Endothelial cell of umbilical vein (primary cell): Measurements from ENCODE around the gene SMARCA2. TPM values are rescaled to one million over a fixed set of nuclear protein-coding genes. Genes with fewer than 3 reads are reported as not detected.

ENCODE experiments used
- BruUV-seq: library from RNA; stranded (reverse); fragments of 400-500 nt; replicated peaks from 2 replicates; lab custom pipeline; 2021; lab: Mats Ljungman, UMichigan
- CTCF ChIA-PET: fragments of 300-600, 350-600 bp; sonication (Branson Sonifier 250); formaldehyde crosslinking; loops from one replicate; lab custom pipeline; 2021; ENCODE audit warnings: antibody characterized with exemption, inconsistent platforms; lab: Charles Lee
- POLR2A ChIA-PET: fragments of 300-600, 350-600 bp; sonication (Branson Sonifier 250); formaldehyde crosslinking; loops from one replicate; lab custom pipeline; 2021; ENCODE audit warnings: antibody characterized with exemption, inconsistent platforms; lab: Charles Lee
- DNase-seq: peaks from one replicate; pipeline ENCODE4 v3.0.0-alpha.2; 2011; ENCODE audit warnings: low read depth, low spot score
- FAIRE-seq: peaks from 2 replicates; lab custom pipeline; 2011; peaks lifted over from hg19 to GRCh38; lab: Jason Lieb, UNC
- H2AFZ ChIP-seq: 2 replicates; pipeline ENCODE4 v1.6.0; 2012; ENCODE audit warnings: low read depth, low read length, control low read depth, inconsistent platforms
- H3K27ac ChIP-seq: 2 replicates; pipeline ENCODE4 v1.5.1; 2011; ENCODE audit warnings: low read depth, mild to moderate bottlenecking, control low read depth, low read length, moderate library complexity; ENCODE audit not compliant: insufficient read depth
- H3K27me3 ChIP-seq, 2 experiments: 2 replicates each; pipeline versions ENCODE4 v1.6.0 to v1.6.1; 2011; ENCODE audit warnings: low read length in 2 of 2, mixed read lengths in 1 of 2; ENCODE audit not compliant: control insufficient read depth in 2 of 2, insufficient read depth in 2 of 2
- H3K36me3 ChIP-seq, 2 experiments: 2 replicates in 1 of 2; 3 replicates in 1 of 2; pipeline ENCODE4 v1.5.1; 2011; ENCODE audit warnings: low read length in 2 of 2, mild to moderate bottlenecking in 1 of 2, moderate library complexity in 1 of 2; ENCODE audit not compliant: control insufficient read depth in 2 of 2, insufficient read depth in 2 of 2; ENCODE audit errors: extremely low read depth in 1 of 2
- H3K4me1 ChIP-seq: 3 replicates; pipeline ENCODE4 v1.5.1; 2011; ENCODE audit warnings: mild to moderate bottlenecking, low read length; ENCODE audit not compliant: control insufficient read depth, insufficient read depth; ENCODE audit errors: extremely low read depth
- H3K4me2 ChIP-seq: 2 replicates; pipeline ENCODE4 v1.6.1; 2011; ENCODE audit warnings: low read length, control low read depth, mixed read lengths; ENCODE audit not compliant: insufficient read depth
- H3K4me3 ChIP-seq, 3 experiments: fragments of 200-600 bp in 1 of 3; sonication (generic), shearing (Covaris generic) in 1 of 3; replicated peaks in 1 of 3; 2 replicates each; pipeline ENCODE4 v1.5.1; 2011 to 2016; ENCODE audit warnings: control low read depth in 3 of 3, low read length in 3 of 3, mild to moderate bottlenecking in 2 of 3, inconsistent platforms in 1 of 3, low read depth in 1 of 3, moderate library complexity in 1 of 3; ENCODE audit not compliant: insufficient read depth in 1 of 3
- H3K79me2 ChIP-seq: 2 replicates; pipeline ENCODE4 v1.6.0; 2012; ENCODE audit warnings: low read length, inconsistent platforms; ENCODE audit not compliant: control insufficient read depth, insufficient read depth
- H3K9ac ChIP-seq: replicated peaks from 2 replicates; pipeline ENCODE3; 2011; ENCODE audit warnings: low read length, control low read depth; ENCODE audit not compliant: insufficient read depth; ENCODE audit errors: extremely low read depth
- H3K9me1 ChIP-seq: replicated peaks from 3 replicates; pipeline ENCODE4 v1.6.0; 2011; ENCODE audit warnings: mild to moderate bottlenecking, low read length; ENCODE audit not compliant: control insufficient read depth, insufficient read depth; ENCODE audit errors: extremely low read depth
- H3K9me3 ChIP-seq: replicated peaks from 2 replicates; pipeline ENCODE4 v1.5.1; 2012; ENCODE audit warnings: low read length, inconsistent platforms; ENCODE audit not compliant: control insufficient read depth, insufficient read depth
- H4K20me1 ChIP-seq: replicated peaks from 2 replicates; pipeline ENCODE3; 2011; ENCODE audit warnings: mild to moderate bottlenecking, low read length; ENCODE audit not compliant: control insufficient read depth, insufficient read depth; ENCODE audit errors: extremely low read depth
- EZH2 ChIP-seq: IDR thresholded peaks from 2 replicates; pipeline ENCODE4 v1.6.1; 2012; ENCODE audit warnings: borderline replicate concordance, low read depth, mild to moderate bottlenecking, moderate library complexity, low read length, inconsistent platforms; ENCODE audit not compliant: severe bottlenecking
- FOS ChIP-seq: IDR thresholded peaks from 2 replicates; pipeline ENCODE4 v1.6.1; 2011; ENCODE audit warnings: mild to moderate bottlenecking, low read length, moderate library complexity, borderline replicate concordance; ENCODE audit not compliant: insufficient read depth
- GATA2 ChIP-seq: IDR thresholded peaks from 2 replicates; pipeline ENCODE4 v1.7.0; 2011; ENCODE audit warnings: low read depth, mild to moderate bottlenecking, moderate library complexity, mixed read lengths, low read length; ENCODE audit not compliant: insufficient read length, insufficient read depth
- JUN ChIP-seq: IDR thresholded peaks from 2 replicates; pipeline ENCODE4 v1.6.1; 2011; ENCODE audit warnings: borderline replicate concordance, low read depth; ENCODE audit not compliant: insufficient read length, insufficient read depth
- MAX ChIP-seq: IDR thresholded peaks from 2 replicates; pipeline ENCODE4 v1.6.1; 2011; ENCODE audit not compliant: insufficient read depth, insufficient read length
- MYC ChIP-seq: IDR thresholded peaks from one replicate; pipeline ENCODE4 v1.6.1; 2011; ENCODE audit warnings: mild to moderate bottlenecking, low read depth, low read length
- POLR2A ChIP-seq: IDR thresholded peaks from 2 replicates; pipeline ENCODE4 v1.6.1; 2012; ENCODE audit warnings: low read depth, mild to moderate bottlenecking, control low read depth, low read length
- POLR2AphosphoS5 ChIP-seq: IDR thresholded peaks from 2 replicates; pipeline ENCODE4 v1.6.1; 2012; ENCODE audit warnings: low read depth, mild to moderate bottlenecking, control low read depth, low read length, moderate library complexity; ENCODE audit not compliant: insufficient read depth
- dilution Hi-C: fragments of 300-500 bp; cut with MboI; formaldehyde crosslinking; loops from one replicate; pipeline ENCODE4 v1.15.0; 2019; ENCODE audit warnings: low sequenced_read_pairs; ENCODE audit not compliant: extremely low pct_ligation_motif_present
- intact Hi-C: fragments of 100-400 bp; cut with micrococcal nuclease; formaldehyde crosslinking; loops from one replicate; pipeline ENCODE4 v1.10.0; 2022
- polyA plus RNA-seq, 4 experiments: library from polyadenylated mRNA; depleted of rRNA in 3 of 4; stranded (reverse) in 3 of 4; unstranded in 1 of 4; fragments of >200 nt; gene quantifications; 2 replicates each; pipeline versions ENCODE4 v1.2.1 to v1.2.3, GENCODE V29; 2011 to 2012; ENCODE audit warnings: missing spikeins in 1 of 4
- total RNA-seq: library from RNA; stranded (reverse); gene quantifications from 2 replicates; pipeline ENCODE4 v1.2.3, GENCODE V29; 2021
- TF ChIP-seq, protein P1 (sequence below), 2 donors: IDR thresholded peaks; 1 replicate in 1 of 2; 2 replicates in 1 of 2; pipeline ENCODE4 v1.5.1; 2011; ENCODE audit warnings: low read length in 2 of 2, mild to moderate bottlenecking in 2 of 2, moderate library complexity in 2 of 2, control low read depth in 1 of 2, inconsistent platforms in 1 of 2, low read depth in 1 of 2; ENCODE audit not compliant: insufficient read depth in 1 of 2; ENCODE audit errors: extremely low read depth in 1 of 2

SMARCA2 gene
- total and polyA plus RNA-seq, 2 donors (not counting 3 experiments of a cell fraction or from before 2014, with no cell fraction given), result 54.5 to 79.9 TPM

DNA sequence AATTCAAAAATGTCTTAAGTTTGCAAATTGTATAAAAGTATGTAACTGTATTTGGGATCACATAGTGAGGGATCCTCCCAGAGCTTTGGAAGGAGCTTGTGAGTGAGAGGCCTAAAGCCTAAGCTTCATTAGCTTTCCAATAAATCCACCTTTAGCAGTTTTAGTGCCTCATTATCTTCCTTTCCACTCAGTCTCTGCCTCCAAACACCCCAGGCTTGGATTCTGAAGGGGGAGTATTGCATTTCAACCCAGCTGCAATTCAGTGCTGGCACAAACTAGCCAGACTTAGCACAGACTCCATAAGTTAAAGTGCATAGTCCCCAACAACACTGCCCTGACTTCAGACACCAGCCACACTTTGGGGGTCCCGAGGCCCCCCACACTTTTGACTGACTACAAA, 113.5 kb downstream of the SMARCA2 start:
- dilution Hi-C loops (no loop called here), intact Hi-C loops (loop anchor here (5.0 kb wide), 1 partner anchor 339 kb away; no protein-coding TSS in a partner anchor)
- no peak for DNase-seq
- TF ChIP-seq GATA2, result no peak
- no peak for TF ChIP-seq EZH2
- no peak for TF ChIP-seq MYC
- no peak for TF ChIP-seq POLR2A
- TF ChIP-seq, protein P1, sequence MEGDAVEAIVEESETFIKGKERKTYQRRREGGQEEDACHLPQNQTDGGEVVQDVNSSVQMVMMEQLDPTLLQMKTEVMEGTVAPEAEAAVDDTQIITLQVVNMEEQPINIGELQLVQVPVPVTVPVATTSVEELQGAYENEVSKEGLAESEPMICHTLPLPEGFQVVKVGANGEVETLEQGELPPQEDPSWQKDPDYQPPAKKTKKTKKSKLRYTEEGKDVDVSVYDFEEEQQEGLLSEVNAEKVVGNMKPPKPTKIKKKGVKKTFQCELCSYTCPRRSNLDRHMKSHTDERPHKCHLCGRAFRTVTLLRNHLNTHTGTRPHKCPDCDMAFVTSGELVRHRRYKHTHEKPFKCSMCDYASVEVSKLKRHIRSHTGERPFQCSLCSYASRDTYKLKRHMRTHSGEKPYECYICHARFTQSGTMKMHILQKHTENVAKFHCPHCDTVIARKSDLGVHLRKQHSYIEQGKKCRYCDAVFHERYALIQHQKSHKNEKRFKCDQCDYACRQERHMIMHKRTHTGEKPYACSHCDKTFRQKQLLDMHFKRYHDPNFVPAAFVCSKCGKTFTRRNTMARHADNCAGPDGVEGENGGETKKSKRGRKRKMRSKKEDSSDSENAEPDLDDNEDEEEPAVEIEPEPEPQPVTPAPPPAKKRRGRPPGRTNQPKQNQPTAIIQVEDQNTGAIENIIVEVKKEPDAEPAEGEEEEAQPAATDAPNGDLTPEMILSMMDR (IDR thresholded peaks at IDR 0.05; ENCODE audit: extremely low read depth in 1 of 2, insufficient read depth in 1 of 2, low read depth in 1 of 2, low read length in 2 of 2), result no peak
- TF ChIP-seq JUN, result no peak
- no peak for TF ChIP-seq POLR2AphosphoS5
- TF ChIP-seq FOS, result no peak
- no peak for TF ChIP-seq MAX
- Histone ChIP-seq H3K9me3 (no peaks in the 10 kb centered on the region), H3K9me1 (no peaks in the 10 kb centered on the region), H4K20me1 (no peaks in the 10 kb centered on the region), H3K4me3 (no peak overlapping the region), H2AFZ (no peak overlapping the region), H3K4me2 (no peak overlapping the region), H3K9ac (no peak overlapping the region), H3K4me1 (peaks cover 31% of the 10 kb centered on the region), H3K27ac (no peak overlapping the region), H3K36me3 (peaks cover 0 to 5% of the 10 kb centered on the region in 2 experiments), H3K27me3 (no peaks in the 10 kb centered on the region), H3K79me2 (no peaks in the 10 kb centered on the region)
- ChIA-PET CTCF (interaction anchor here (0.8 to 1.0 kb wide), 2 partner anchors 31 to 114 kb away, joined by 3 read pairs; no protein-coding TSS in a partner anchor), POLR2A (no interaction called here)
- no peak for FAIRE-seq
- no TSS peak for BruUV-seq
